Endothelial cell of umbilical vein (primary cell): ENCODE data around the gene TMF1.

Source experiments
- CTCF ChIP-seq, 2 donors: IDR thresholded peaks; 1 replicate in 1 of 2; 2 replicates in 1 of 2; pipeline ENCODE4 v1.5.1; 2011; ENCODE audit warnings: low read length in 2 of 2, mild to moderate bottlenecking in 2 of 2, moderate library complexity in 2 of 2, control low read depth in 1 of 2, inconsistent platforms in 1 of 2, low read depth in 1 of 2; ENCODE audit not compliant: insufficient read depth in 1 of 2; ENCODE audit errors: extremely low read depth in 1 of 2
- JUN ChIP-seq: IDR thresholded peaks from 2 replicates; pipeline ENCODE4 v1.6.1; 2011; ENCODE audit warnings: borderline replicate concordance, low read depth; ENCODE audit not compliant: insufficient read length, insufficient read depth
- POLR2A ChIP-seq: IDR thresholded peaks from 2 replicates; pipeline ENCODE4 v1.6.1; 2012; ENCODE audit warnings: low read depth, mild to moderate bottlenecking, control low read depth, low read length

DNA sequence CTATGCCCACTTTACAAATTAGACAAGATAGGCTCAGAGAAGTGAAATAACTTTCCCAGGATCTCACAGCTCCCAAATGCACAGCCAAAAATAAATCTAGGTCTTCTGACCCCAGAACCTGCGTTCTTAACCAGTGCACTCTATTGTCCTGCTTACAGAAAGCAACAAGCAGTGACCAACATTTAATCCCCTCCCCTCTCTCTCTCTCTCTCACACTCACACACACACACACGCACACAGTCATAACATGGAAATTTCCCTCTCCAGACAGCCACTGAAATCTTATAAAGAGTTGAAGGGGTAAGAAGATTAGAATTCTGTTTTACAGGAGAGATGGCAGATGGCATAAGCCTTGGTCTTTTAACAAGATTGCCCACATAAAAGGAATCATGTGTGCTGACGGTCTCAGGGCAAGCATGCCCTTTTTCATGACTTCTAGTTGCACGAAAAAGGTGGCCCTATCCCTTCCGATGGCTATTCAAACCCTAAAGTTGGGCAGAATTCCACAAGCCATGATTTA, 68.1 kb downstream of the TMF1 start:
- TF ChIP-seq CTCF (IDR thresholded peaks at IDR 0.05; ENCODE audit: extremely low read depth in 1 of 2, insufficient read depth in 1 of 2, low read depth in 1 of 2, low read length in 2 of 2) (no peak), POLR2A (no peak), JUN (no peak)
